ENCODE measurements around the gene PACRG.

The PACRG gene

DNA sequence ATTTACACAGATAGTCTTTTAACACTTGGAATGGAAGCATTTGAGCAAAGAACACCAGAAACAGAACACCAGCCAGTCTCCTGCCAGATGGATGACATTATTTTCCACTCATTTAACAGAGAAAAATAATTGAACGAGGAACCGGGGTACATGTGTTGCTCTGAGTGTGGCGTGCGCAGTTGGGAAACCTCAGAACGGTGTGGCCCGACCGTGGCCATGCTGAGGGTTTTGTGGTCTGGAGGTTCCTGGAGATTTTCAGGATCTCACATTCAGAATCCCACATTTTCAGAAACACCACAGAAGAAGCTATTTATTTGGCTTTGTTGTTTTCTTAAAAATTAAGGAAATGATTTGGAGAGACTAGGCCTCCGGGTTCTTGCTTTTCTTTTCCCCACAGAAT lies 559.9 kb downstream of the PACRG start:
- Histone ChIP-seq H3K27ac (no peak overlapping the region), H3K4me1 (no peaks in the 10 kb centered on the region), H3K9me3 (no peaks in the 10 kb centered on the region), H3K4me3 (no peak overlapping the region), H3K36me3 (no peaks in the 10 kb centered on the region), H3K27me3 (no peaks in the 10 kb centered on the region)
- TF ChIP-seq CTCF (IDR thresholded peaks at IDR 0.05), result no peak
- no peak for DNase-seq
- intact Hi-C loops (cut with DNase I; ENCODE audit: low total_unique reads), result no loop called here

GRCh38 chr6:163288066-163288465 lies 560.3 kb downstream of the PACRG start:
- Histone ChIP-seq H3K4me1 (no peaks in the 10 kb centered on the region), H3K27me3 (no peaks in the 10 kb centered on the region), H3K9me3 (no peaks in the 10 kb centered on the region), H3K27ac (no peak overlapping the region), H3K36me3 (no peaks in the 10 kb centered on the region), H3K4me3 (no peak overlapping the region)
- no peak for DNase-seq
- intact Hi-C loops (cut with DNase I; ENCODE audit: low total_unique reads), result no loop called here
- TF ChIP-seq CTCF (IDR thresholded peaks at IDR 0.05), result no peak

DNA sequence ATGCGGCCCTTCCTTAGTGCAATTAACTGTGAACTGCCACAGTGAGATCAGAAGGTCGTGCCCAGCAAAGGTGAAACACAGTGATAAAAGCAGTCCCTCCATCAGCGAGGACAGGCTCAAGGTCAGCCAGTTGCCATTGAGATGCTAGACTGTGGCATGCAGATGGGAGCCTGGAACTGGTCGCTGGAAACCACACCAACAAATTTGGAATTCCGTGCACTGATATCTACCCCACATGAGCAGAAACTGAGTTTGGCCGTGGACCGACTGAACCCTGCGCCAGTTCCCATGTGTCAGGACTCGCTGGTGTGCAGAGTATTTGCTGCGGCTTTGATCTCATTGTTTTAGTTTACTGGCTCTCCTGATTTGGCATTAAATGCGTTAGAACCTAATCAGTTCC lies 561.1 kb downstream of the PACRG start:
- TF ChIP-seq CTCF (IDR thresholded peaks at IDR 0.05), result no peak
- H3K36me3 ChIP-seq, result no peaks in the 10 kb centered on the region
- no peaks in the 10 kb centered on the region for H3K9me3 ChIP-seq
- no peak overlapping the region for H3K27ac ChIP-seq
- H3K4me1 ChIP-seq, result no peaks in the 10 kb centered on the region
- H3K4me3 ChIP-seq, result no peak overlapping the region
- H3K27me3 ChIP-seq, result no peaks in the 10 kb centered on the region
- DNase-seq, result no peak
- intact Hi-C loops (cut with DNase I; ENCODE audit: low total_unique reads), result no loop called here

GRCh38 chr6:163289447-163289846 lies 561.7 kb downstream of the PACRG start:
- no peaks in the 10 kb centered on the region for H3K27me3 ChIP-seq
- H3K4me1 ChIP-seq, result no peaks in the 10 kb centered on the region
- H3K4me3 ChIP-seq, result no peak overlapping the region
- no peaks in the 10 kb centered on the region for H3K36me3 ChIP-seq
- TF ChIP-seq CTCF (IDR thresholded peaks at IDR 0.05), result no peak
- H3K27ac ChIP-seq, result no peak overlapping the region
- intact Hi-C loops (cut with DNase I; ENCODE audit: low total_unique reads), result no loop called here
- no peaks in the 10 kb centered on the region for H3K9me3 ChIP-seq
- DNase-seq, result no peak

- no peaks in the 10 kb centered on the region for H3K36me3 ChIP-seq
- no peaks in the 10 kb centered on the region for H3K9me3 ChIP-seq
- no peaks in the 10 kb centered on the region for H3K27me3 ChIP-seq
- intact Hi-C loops (cut with DNase I; ENCODE audit: low total_unique reads), result no loop called here
- TF ChIP-seq CTCF (IDR thresholded peaks at IDR 0.05), result no peak
- H3K4me1 ChIP-seq, result no peaks in the 10 kb centered on the region
- no peak overlapping the region for H3K4me3 ChIP-seq
- no peak overlapping the region for H3K27ac ChIP-seq
- DNase-seq, result no peak
Measured at GRCh38 chr6:163290545-163291274, 562.9 kb downstream of the PACRG start.

DNA sequence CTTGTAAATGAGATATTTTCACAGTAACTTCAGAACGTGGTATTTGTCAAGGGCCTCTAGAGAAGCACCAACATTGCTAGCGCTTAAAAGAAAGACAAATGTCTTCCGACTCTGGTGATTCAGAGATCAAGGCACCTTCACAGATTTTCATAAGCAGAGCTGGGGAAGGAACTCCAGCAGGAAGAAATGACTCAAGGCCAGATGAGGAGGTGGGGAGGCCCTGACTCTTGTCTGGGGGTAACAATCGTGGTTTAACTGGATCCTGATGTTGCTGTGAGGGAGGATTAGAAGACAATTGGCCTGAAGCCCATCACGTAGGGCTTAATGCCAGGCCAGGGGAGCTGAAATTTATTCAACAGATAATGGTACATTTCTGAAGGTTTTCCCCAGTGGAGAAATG lies 563.8 kb downstream of the PACRG start:
- Histone ChIP-seq H3K4me1 (no peaks in the 10 kb centered on the region), H3K27ac (no peak overlapping the region), H3K27me3 (no peaks in the 10 kb centered on the region), H3K9me3 (no peaks in the 10 kb centered on the region), H3K36me3 (no peaks in the 10 kb centered on the region), H3K4me3 (no peak overlapping the region)
- TF ChIP-seq CTCF (IDR thresholded peaks at IDR 0.05), result no peak
- intact Hi-C loops (cut with DNase I; ENCODE audit: low total_unique reads), result no loop called here
- no peak for DNase-seq
